Measurements from ENCODE around the gene FAM184A. TPM values are rescaled to one million over a fixed set of nuclear protein-coding genes. Genes with fewer than 3 reads are reported as not detected.

The FAM184A gene
- total and polyA plus RNA-seq, 2 of the 13 experiments (the other 11 are each of a cell fraction or from before 2014, with no cell fraction given): 7.0 to 18.0 TPM

- ChIA-PET CTCF (ENCODE audit: low intra/inter-chr PET ratio, low total read pairs) (no interaction called here), POLR2A (no interaction called here)
- in situ Hi-C loops (cut with HindIII; ENCODE audit: extremely low pct_ligation_motif_present, low pct_unique_long_range_greater_than_20kb) (no loop called here), intact Hi-C loops (cut with micrococcal nuclease; ENCODE audit: unreplicated experiment) (no loop called here)
- Histone ChIP-seq H3K79me2 (ENCODE audit: insufficient read depth, low read length) (no peaks in the 10 kb centered on the region), H4K20me1 (ENCODE audit: insufficient read depth, low read length) (no peaks in the 10 kb centered on the region), H3K36me3 (replicated peaks in 1 of 2; ENCODE audit: control insufficient read depth in 1 of 2, insufficient read depth in 2 of 2, low read length in 2 of 2) (no peaks in the 10 kb centered on the region), H3K4me1 (ENCODE audit: insufficient read depth, low read length) (peaks cover 4% of the 10 kb centered on the region), H3K4me3 (replicated peaks in 1 of 3; ENCODE audit: insufficient read depth in 1 of 3, low read depth in 2 of 3, low read length in 3 of 3) (no peak overlapping the region), H2AFZ (ENCODE audit: low read length) (no peak overlapping the region), H3K9me3 (ENCODE audit: low read length) (peaks cover 5% of the 10 kb centered on the region; the same call in 1 of the 2 replicates), H3K4me2 (ENCODE audit: low read depth, low read length) (no peak overlapping the region), H3K9ac (ENCODE audit: insufficient read depth, low read depth, low read length) (no peak overlapping the region), H3K27me3 (ENCODE audit: control insufficient read depth in 1 of 2, insufficient read depth in 2 of 2, low read length in 2 of 2) (no peaks in the 10 kb centered on the region), H3K27ac (ENCODE audit: extremely low read length, insufficient read depth, low read length) (no peak overlapping the region)
- ATAC-seq (no peak), DNase-seq (ENCODE audit: low spot score) (no peak), FAIRE-seq (no peak)
- no TSS peak for BruUV-seq (replicated peaks)
- TF ChIP-seq E2F2 (CRISPR knock-in tag; IDR thresholded peaks at IDR 0.05; ENCODE audit: borderline replicate concordance) (no peak), ZNF263 (CRISPR knock-in tag; IDR thresholded peaks at IDR 0.05) (no peak), ZFP82 (CRISPR knock-in tag; IDR thresholded peaks at IDR 0.05; ENCODE audit: borderline replicate concordance) (no peak), SOX5 (CRISPR knock-in tag; IDR thresholded peaks at IDR 0.05; ENCODE audit: borderline replicate concordance) (no peak), ZNF768 (CRISPR knock-in tag; IDR thresholded peaks at IDR 0.05) (no peak), ZBTB7B (CRISPR knock-in tag; IDR thresholded peaks at IDR 0.05) (no peak), ZNF180 (CRISPR knock-in tag; IDR thresholded peaks at IDR 0.05; ENCODE audit: borderline replicate concordance, low read depth) (no peak), NFE2 (CRISPR knock-in tag; IDR thresholded peaks at IDR 0.05) (no peak), ZMYM4 (CRISPR knock-in tag; IDR thresholded peaks at IDR 0.05) (no peak), PRPF4 (IDR thresholded peaks at IDR 0.05; ENCODE audit: low read depth, low read length, poor library complexity, severe bottlenecking) (no peak), ZNF609 (CRISPR knock-in tag; IDR thresholded peaks at IDR 0.05; ENCODE audit: borderline replicate concordance) (no peak), THAP11 (CRISPR knock-in tag; IDR thresholded peaks at IDR 0.05) (no peak), TFDP1 (CRISPR knock-in tag; IDR thresholded peaks at IDR 0.05; ENCODE audit: borderline replicate concordance) (no peak)
- WGBS (ENCODE audit: low lambda C conversion rate): 26% methylated on average over 5 of the region's 5 CpGs
Measured at GRCh38 chr6:119105282-119105681, 26.8 kb upstream of the FAM184A start.
